GM12865 (cell line): ENCODE results near the gene AHNAK.

Source experiments
- DNase-seq: peaks from one replicate; pipeline ENCODE4 v3.0.0; 2010; ENCODE audit warnings: low read depth
- H3K4me3 ChIP-seq: 2 replicates; pipeline ENCODE4 v1.5.1; 2011; ENCODE audit warnings: mild to moderate bottlenecking, low read depth, low read length, control low read depth
- CTCF ChIP-seq: IDR thresholded peaks from 2 replicates; pipeline ENCODE4 v1.5.1; 2011; ENCODE audit warnings: low read length, control low read depth, low read depth, inconsistent platforms; ENCODE audit not compliant: insufficient read depth; ENCODE audit errors: missing control alignments

The AHNAK gene

GRCh38 chr11:62492586-62492985 lies 54.0 kb downstream of the AHNAK start:
- TF ChIP-seq CTCF = no peak
- no peak for DNase-seq
- no peak overlapping the region for H3K4me3 ChIP-seq

- no peak for TF ChIP-seq CTCF
- no peak overlapping the region for H3K4me3 ChIP-seq
- DNase-seq = no peak
Observed at GRCh38 chr11:62491571-62492329, 54.9 kb downstream of the AHNAK start.

- H3K4me3 ChIP-seq = no peak overlapping the region
- TF ChIP-seq CTCF = no peak
- no peak for DNase-seq
Observed at GRCh38 chr11:62489204-62489603, 57.4 kb downstream of the AHNAK start.

- no peak for TF ChIP-seq CTCF
- H3K4me3 ChIP-seq = no peak overlapping the region
- no peak for DNase-seq
Observed at GRCh38 chr11:62487738-62488551, 58.7 kb downstream of the AHNAK start.

- DNase-seq = no peak
- no peak for TF ChIP-seq CTCF
- no peak overlapping the region for H3K4me3 ChIP-seq
Observed at GRCh38 chr11:62487136-62487535, 59.5 kb downstream of the AHNAK start.

GRCh38 chr11:62484352-62484751 lies 62.3 kb downstream of the AHNAK start:
- no peak for TF ChIP-seq CTCF
- no peak for DNase-seq

More at GRCh38 chr11:62484352-62484751, 62.3 kb downstream of the AHNAK start:
- H3K4me3 ChIP-seq = no peak overlapping the region
